Pulmonary artery endothelial cell (primary cell): Measurements from ENCODE around the gene HIPK2. TPM values are rescaled to one million over a fixed set of nuclear protein-coding genes. Genes with fewer than 3 reads are reported as not detected.
A peak's percentile ranks its signal among the peaks of the same experiment; 100 is the strongest.

ENCODE experiments used
- DNase-seq: peaks from one replicate; pipeline ENCODE4 v3.0.0-alpha.2; 2011; ENCODE audit warnings: low read depth, low spot score
- total RNA-seq: library from RNA; depleted of rRNA; stranded (reverse); fragments of >200 nt; gene quantifications from 2 replicates; pipeline ENCODE4 v1.2.3, GENCODE V29; 2014

HIPK2 gene
- total RNA-seq = 10.6 and 14.3 TPM in 2 replicates

GRCh38 chr7:139777948-139778841, at the start of gene HIPK2:
Gene HIPK2, minus strand, starts transcription at chr7:139777998. Its CDS starts 375 bp downstream, at chr7:139777623.
- peak; percentile 11 for DNase-seq

GRCh38 chr7:139827042-139827441, 49.2 kb upstream of the HIPK2 start:
- DNase-seq = no peak

GRCh38 chr7:139825666-139826290, 48.0 kb upstream of the HIPK2 start:
- DNase-seq = no peak

GRCh38 chr7:139823959-139824521, 46.2 kb upstream of the HIPK2 start:
- no peak for DNase-seq

GRCh38 chr7:139822855-139823254, 45.1 kb upstream of the HIPK2 start:
- no peak for DNase-seq

GRCh38 chr7:139821349-139822105, 43.7 kb upstream of the HIPK2 start:
- DNase-seq = no peak

- DNase-seq = no peak
Measured at GRCh38 chr7:139820089-139820488, 42.3 kb upstream of the HIPK2 start.

- DNase-seq = no peak
Measured at GRCh38 chr7:139817249-139817648, 39.5 kb upstream of the HIPK2 start.

- no peak for DNase-seq
Measured at GRCh38 chr7:139813689-139814088, 35.9 kb upstream of the HIPK2 start.

GRCh38 chr7:139813151-139813550, 35.4 kb upstream of the HIPK2 start:
- DNase-seq = no peak

GRCh38 chr7:139811066-139811465, 33.3 kb upstream of the HIPK2 start:
- no peak for DNase-seq

- DNase-seq = no peak
Measured at GRCh38 chr7:139808846-139809442, 31.1 kb upstream of the HIPK2 start.

- no peak for DNase-seq
Measured at GRCh38 chr7:139808427-139808826, 30.6 kb upstream of the HIPK2 start.

GRCh38 chr7:139807009-139807408, 29.2 kb upstream of the HIPK2 start:
- DNase-seq = no peak

GRCh38 chr7:139804571-139804970, 26.8 kb upstream of the HIPK2 start:
- no peak for DNase-seq

- no peak for DNase-seq
Measured at GRCh38 chr7:139799586-139799985, 21.8 kb upstream of the HIPK2 start.

GRCh38 chr7:139798892-139799291, 21.1 kb upstream of the HIPK2 start:
- no peak for DNase-seq

GRCh38 chr7:139798221-139798620, 20.4 kb upstream of the HIPK2 start:
- DNase-seq = no peak

GRCh38 chr7:139797607-139798006, 19.8 kb upstream of the HIPK2 start:
- DNase-seq = no peak

GRCh38 chr7:139791316-139791715, 13.5 kb upstream of the HIPK2 start:
- no peak for DNase-seq

- no peak for DNase-seq
Measured at GRCh38 chr7:139784648-139785047, 6.8 kb upstream of the HIPK2 start.
